ENCODE measurements around the gene PARK7. TPM values are rescaled to one million over a fixed set of nuclear protein-coding genes. Genes with fewer than 3 reads are reported as not detected.

The PARK7 gene
- polyA plus RNA-seq, 1 experiment, result 479 TPM

DNA sequence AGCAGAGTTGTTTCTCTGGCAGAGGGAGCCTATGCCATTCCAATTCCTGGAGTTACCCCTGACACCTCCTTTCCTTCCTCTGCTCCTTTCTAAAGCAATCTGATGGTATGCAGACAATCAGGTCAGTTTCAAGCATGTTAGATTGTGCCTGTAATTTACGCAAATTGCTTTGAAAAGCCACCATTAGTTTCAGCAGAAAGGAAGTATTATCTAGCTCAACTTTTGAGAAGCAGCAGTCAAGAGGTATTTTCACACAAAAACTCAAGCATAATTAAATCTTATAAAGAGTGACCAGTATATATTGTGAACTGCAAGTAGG lies 62.4 kb downstream of the PARK7 start:
- no peak overlapping the region for H3K27ac ChIP-seq (ENCODE audit: low read depth, low read length)
- CTCF ChIA-PET, result interaction anchor here (1.5 to 3.7 kb wide), 3 partner anchors 8 to 49 kb away, joined by 3 to 12 read pairs (median 12); no protein-coding TSS in a partner anchor
- DNase-seq (ENCODE audit: low read depth, low spot score), result no peak
- peak overlapping the region; percentile 80 for H3K4me3 ChIP-seq (ENCODE audit: low read depth, low read length)
- TF ChIP-seq CTCF (IDR thresholded peaks at IDR 0.05; ENCODE audit: low read depth, low read length), result no peak
- no peaks in the 10 kb centered on the region for H3K9me3 ChIP-seq (ENCODE audit: control insufficient read depth, insufficient read depth, low read length)
- H3K27me3 ChIP-seq (ENCODE audit: control insufficient read depth, insufficient read depth, low read length), result no peaks in the 10 kb centered on the region
- POLR2A ChIA-PET, result interaction anchor here (0.6 to 1.3 kb wide), 2 partner anchors 8 to 59 kb away, joined by 4 to 6 read pairs; no protein-coding TSS in a partner anchor

- CTCF ChIA-PET, result interaction anchor here (1.5 to 3.7 kb wide), 3 partner anchors 8 to 49 kb away, joined by 3 to 12 read pairs (median 12); no protein-coding TSS in a partner anchor
- no peak for DNase-seq (ENCODE audit: low read depth, low spot score)
Measured at GRCh38 chr1:8024329-8024728, 62.8 kb downstream of the PARK7 start.

DNA sequence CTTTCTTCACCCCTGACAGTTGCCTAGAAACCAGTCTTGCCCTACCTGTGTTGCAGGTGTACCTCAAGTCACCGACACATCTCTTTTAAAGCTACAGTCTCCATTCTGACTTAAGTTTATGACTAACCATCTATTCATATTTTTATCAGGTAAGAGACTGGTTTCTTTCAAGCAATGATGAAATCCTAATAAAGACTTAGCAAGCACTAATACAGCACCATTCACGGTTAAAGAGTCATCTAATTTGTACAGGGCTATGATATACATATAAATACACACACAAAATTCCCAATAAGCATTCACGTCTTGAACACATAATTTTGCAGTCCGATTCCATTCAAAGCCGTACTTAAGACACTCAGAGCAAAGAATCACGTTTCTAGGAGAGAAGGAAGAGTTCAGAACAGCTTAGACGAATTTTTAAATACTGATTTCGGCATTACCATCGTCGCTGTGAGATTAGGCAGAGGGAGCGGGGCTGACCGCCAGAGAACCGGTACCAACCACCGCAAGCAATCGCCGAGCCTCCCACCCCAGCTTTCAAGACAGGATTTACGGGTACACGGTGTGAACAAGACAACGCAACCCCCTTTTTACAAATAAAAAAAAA lies 63.7 kb downstream of the PARK7 start:
- Histone ChIP-seq H3K27me3 (ENCODE audit: control insufficient read depth, insufficient read depth, low read length) (no peaks in the 10 kb centered on the region), H3K4me3 (ENCODE audit: low read depth, low read length) (peak overlapping the region; percentile 80), H3K9me3 (ENCODE audit: control insufficient read depth, insufficient read depth, low read length) (no peaks in the 10 kb centered on the region), H3K27ac (ENCODE audit: low read depth, low read length) (peak overlapping the region; percentile 11)
- POLR2A ChIA-PET, result interaction anchor here (0.5 to 1.3 kb wide), 3 partner anchors 10 to 103 kb away, joined by 3 to 6 read pairs (median 3); no protein-coding TSS in a partner anchor
- no peak for DNase-seq (ENCODE audit: low read depth, low spot score)
- CTCF ChIA-PET, result interaction anchor here (0.5 to 3.7 kb wide), 4 partner anchors 9 to 192 kb away, joined by 3 to 12 read pairs (median 8); no protein-coding TSS in a partner anchor
- no peak for TF ChIP-seq CTCF (IDR thresholded peaks at IDR 0.05; ENCODE audit: low read depth, low read length)

More at GRCh38 chr1:8024329-8024728, 62.8 kb downstream of the PARK7 start:
- no peaks in the 10 kb centered on the region for H3K9me3 ChIP-seq (ENCODE audit: control insufficient read depth, insufficient read depth, low read length)
- no peak for TF ChIP-seq CTCF (IDR thresholded peaks at IDR 0.05; ENCODE audit: low read depth, low read length)
- POLR2A ChIA-PET, result interaction anchor here (0.6 to 1.3 kb wide), 2 partner anchors 9 to 58 kb away, joined by 4 to 6 read pairs; no protein-coding TSS in a partner anchor
- H3K4me3 ChIP-seq (ENCODE audit: low read depth, low read length), result peak overlapping the region; percentile 80
- H3K27me3 ChIP-seq (ENCODE audit: control insufficient read depth, insufficient read depth, low read length), result no peaks in the 10 kb centered on the region
- H3K27ac ChIP-seq (ENCODE audit: low read depth, low read length), result no peak overlapping the region

- H3K9me3 ChIP-seq (ENCODE audit: control insufficient read depth, insufficient read depth, low read length), result no peaks in the 10 kb centered on the region
- DNase-seq (ENCODE audit: low read depth, low spot score), result no peak
- TF ChIP-seq CTCF (IDR thresholded peaks at IDR 0.05; ENCODE audit: low read depth, low read length), result no peak
- peak overlapping the region; percentile 80 for H3K4me3 ChIP-seq (ENCODE audit: low read depth, low read length)
- POLR2A ChIA-PET, result interaction anchor here (0.6 to 1.8 kb wide), 6 partner anchors 15 to 318 kb away, joined by 3 to 6 read pairs (median 3); no protein-coding TSS in a partner anchor
- no peaks in the 10 kb centered on the region for H3K27me3 ChIP-seq (ENCODE audit: control insufficient read depth, insufficient read depth, low read length)
- CTCF ChIA-PET, result interaction anchor here (1.0 to 3.7 kb wide), 2 partner anchors 50 to 69 kb away, joined by 3 to 12 read pairs; no protein-coding TSS in a partner anchor
- H3K27ac ChIP-seq (ENCODE audit: low read depth, low read length), result peak overlapping the region; percentile 11
Measured at GRCh38 chr1:8025671-8026144, 64.2 kb downstream of the PARK7 start.

Data from AG04450 (cell line).